Uterus (tissue), 4 donors: ENCODE results near the gene DGKI. TPM values are rescaled to one million over a fixed set of nuclear protein-coding genes. Genes with fewer than 3 reads are reported as not detected.

ENCODE experiments used
- DNase-seq, 2 donors: peaks; one replicate each; pipeline ENCODE4 v3.0.0-alpha.2; 2019 to 2020
- H3K27ac ChIP-seq, 2 donors: fragments of 200-600 bp; sonication (generic); 1 replicate in 1 of 2; 2 replicates in 1 of 2; pipeline ENCODE4 v1.5.1; 2016 to 2018
- H3K27me3 ChIP-seq, 2 donors: fragments of 200-600 bp; sonication (generic); one replicate each; pipeline ENCODE4 v1.5.1; 2018 to 2019; ENCODE audit warnings: control low read depth in 1 of 2
- H3K36me3 ChIP-seq, 2 donors: fragments of 200-600 bp; sonication (generic); one replicate each; pipeline ENCODE4 v1.5.1; 2019; ENCODE audit warnings: control low read depth in 1 of 2
- H3K4me1 ChIP-seq, 2 donors: fragments of 200-600 bp; sonication (generic); one replicate each; pipeline ENCODE4 v1.5.1; 2018 to 2019; ENCODE audit warnings: control low read depth in 1 of 2
- H3K4me3 ChIP-seq, 2 donors: fragments of 200-600 bp; sonication (generic); 1 replicate in 1 of 2; 2 replicates in 1 of 2; pipeline ENCODE4 v1.5.1; 2018 to 2019; ENCODE audit warnings: mild to moderate bottlenecking in 1 of 2
- H3K9me3 ChIP-seq, 2 donors: fragments of 200-600 bp; sonication (generic); one replicate each; pipeline ENCODE4 v1.5.1; 2019; ENCODE audit warnings: control low read depth in 1 of 2
- CTCF ChIP-seq, 4 experiments: fragments of 200-600 bp in 2 of 4; fragments of 450-650 bp in 2 of 4; sonication (generic) in 2 of 4; IDR thresholded peaks; one replicate each; pipeline ENCODE4 v1.5.1; 2016 to 2019; ENCODE audit warnings: antibody characterized with exemption in 4 of 4, mild to moderate bottlenecking in 2 of 4, moderate library complexity in 1 of 4
- POLR2A ChIP-seq, 2 donors: fragments of 450-650 bp; IDR thresholded peaks; one replicate each; pipeline ENCODE4 v1.6.1; 2016; ENCODE audit warnings: antibody characterized with exemption in 2 of 2, mild to moderate bottlenecking in 1 of 2, moderate library complexity in 1 of 2
- intact Hi-C: fragments of 100-400 bp; cut with DNase I; formaldehyde crosslinking; loops from one replicate; pipeline ENCODE4 v1.15.1; 2023; ENCODE audit warnings: low total_unique reads
- total RNA-seq, 4 donors: library from RNA; depleted of rRNA in 3 of 4; stranded (reverse); fragments of >200 nt in 3 of 4; gene quantifications; one replicate each; pipeline versions ENCODE4 v1.1.0 to v1.2.4, GENCODE V29; 2014 to 2023
- donor health status: DM: yes; HTN: yes; CAD: no.

DGKI gene
- total RNA-seq, 4 donors from 2014 or later, result 1.0 to 8.5 (median 4.1) TPM

GRCh38 chr7:137647905-137648565 is 198.7 kb downstream of the DGKI start:
- Histone ChIP-seq H3K27me3 (no peaks in the 10 kb centered on the region), H3K9me3 (no peaks in the 10 kb centered on the region), H3K36me3 (no peaks in the 10 kb centered on the region), H3K4me1 (no peaks in the 10 kb centered on the region), H3K27ac (no peak overlapping the region), H3K4me3 (no peak overlapping the region)
- TF ChIP-seq CTCF (IDR thresholded peaks at IDR 0.05), result no peak
- TF ChIP-seq POLR2A (IDR thresholded peaks at IDR 0.05), result no peak
- intact Hi-C loops, result no loop called here
- no peak for DNase-seq

- Histone ChIP-seq H3K9me3 (no peaks in the 10 kb centered on the region), H3K4me3 (no peak overlapping the region), H3K36me3 (no peaks in the 10 kb centered on the region), H3K27ac (no peak overlapping the region), H3K27me3 (no peaks in the 10 kb centered on the region), H3K4me1 (no peaks in the 10 kb centered on the region)
- no peak for TF ChIP-seq POLR2A (IDR thresholded peaks at IDR 0.05)
- no peak for TF ChIP-seq CTCF (IDR thresholded peaks at IDR 0.05)
- intact Hi-C loops, result no loop called here
- no peak for DNase-seq
Observed at GRCh38 chr7:137642472-137642871, 204.3 kb downstream of the DGKI start.

DNA sequence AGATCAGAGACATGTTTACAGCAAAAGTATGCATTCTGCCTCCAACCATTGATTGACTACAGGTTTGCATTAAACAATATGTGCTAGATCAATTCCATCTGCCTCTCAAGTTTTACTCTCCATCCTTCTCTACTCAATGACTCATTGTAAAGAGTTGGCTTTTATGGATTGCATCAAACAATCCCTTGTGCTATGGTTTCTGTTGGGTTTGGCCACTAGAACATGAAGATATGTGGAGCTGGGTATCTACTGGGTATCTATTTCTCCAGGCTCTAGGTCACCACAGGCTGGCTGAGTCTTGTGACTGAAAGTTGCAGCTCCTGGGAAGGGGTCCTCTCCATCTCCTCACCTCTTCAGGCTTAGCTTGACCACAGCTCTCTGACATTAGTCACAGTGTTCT is 204.7 kb downstream of the DGKI start:
- no peaks in the 10 kb centered on the region for H3K9me3 ChIP-seq
- H3K27ac ChIP-seq, result no peak overlapping the region
- no peaks in the 10 kb centered on the region for H3K4me1 ChIP-seq
- no peaks in the 10 kb centered on the region for H3K36me3 ChIP-seq
- no peaks in the 10 kb centered on the region for H3K27me3 ChIP-seq
- intact Hi-C loops, result no loop called here
- no peak for DNase-seq
- TF ChIP-seq CTCF (IDR thresholded peaks at IDR 0.05) (no peak), POLR2A (IDR thresholded peaks at IDR 0.05) (no peak)
- no peak overlapping the region for H3K4me3 ChIP-seq

DNA sequence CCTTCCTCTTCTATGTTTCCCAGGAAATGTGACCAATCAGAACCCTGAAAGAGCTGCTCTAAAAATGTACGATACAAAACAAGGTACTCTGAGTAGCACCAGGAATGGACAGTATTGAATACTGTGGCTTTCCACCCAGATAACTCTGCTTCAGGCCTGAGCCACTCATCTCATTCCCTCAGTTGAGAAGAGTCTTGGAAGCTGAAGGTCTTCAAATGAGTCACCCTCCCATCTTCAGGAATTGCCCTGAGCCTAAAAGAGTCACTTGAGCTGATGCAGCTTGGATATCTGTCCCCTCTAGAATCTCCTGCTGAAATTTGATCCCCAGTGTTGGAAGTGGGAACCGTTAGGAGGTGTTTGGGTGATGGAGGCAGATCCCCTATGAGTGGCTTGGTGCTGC is 210.4 kb downstream of the DGKI start:
- Histone ChIP-seq H3K27ac (no peak overlapping the region), H3K4me1 (no peaks in the 10 kb centered on the region), H3K4me3 (no peak overlapping the region), H3K9me3 (no peaks in the 10 kb centered on the region), H3K36me3 (no peaks in the 10 kb centered on the region), H3K27me3 (no peaks in the 10 kb centered on the region)
- TF ChIP-seq POLR2A (IDR thresholded peaks at IDR 0.05), result no peak
- no peak for TF ChIP-seq CTCF (IDR thresholded peaks at IDR 0.05)
- no peak for DNase-seq
- intact Hi-C loops, result no loop called here

GRCh38 chr7:137635874-137636273 is 210.9 kb downstream of the DGKI start:
- no peak overlapping the region for H3K4me3 ChIP-seq
- intact Hi-C loops, result no loop called here
- no peak for DNase-seq

More at GRCh38 chr7:137635874-137636273, 210.9 kb downstream of the DGKI start:
- H3K27me3 ChIP-seq, result no peaks in the 10 kb centered on the region
- no peaks in the 10 kb centered on the region for H3K36me3 ChIP-seq
- TF ChIP-seq CTCF (IDR thresholded peaks at IDR 0.05) (no peak), POLR2A (IDR thresholded peaks at IDR 0.05) (no peak)
- no peaks in the 10 kb centered on the region for H3K9me3 ChIP-seq
- H3K4me1 ChIP-seq, result no peaks in the 10 kb centered on the region
- H3K27ac ChIP-seq, result no peak overlapping the region
